ENCODE data around the gene SLC27A5.
"Not testable (repeated sequence)": the region's sequence is repeated elsewhere in the genome, so short reads cannot be mapped to it uniquely, and the experiment has no call there.

The SLC27A5 gene

DNA sequence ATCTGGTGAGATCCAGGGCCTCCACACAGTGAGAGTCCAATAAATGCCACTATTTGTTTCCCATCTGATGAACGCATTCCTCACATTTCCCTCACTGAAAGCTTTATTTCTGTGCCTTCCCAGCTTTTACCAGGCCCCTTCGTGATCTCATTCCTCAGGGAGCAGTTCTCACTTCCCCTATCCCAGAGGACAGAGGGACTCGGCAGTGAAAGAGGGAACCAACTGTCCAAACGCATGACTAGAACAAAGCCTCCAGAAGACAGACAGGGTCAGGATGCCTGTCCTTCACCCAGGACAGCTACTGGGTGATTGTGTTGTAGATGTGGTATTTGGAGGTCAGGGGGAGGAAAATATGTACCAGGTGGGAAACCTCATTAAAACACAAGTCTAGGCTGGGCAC, 9.9 kb upstream of the SLC27A5 start:
- DNase-seq: no peak

DNA sequence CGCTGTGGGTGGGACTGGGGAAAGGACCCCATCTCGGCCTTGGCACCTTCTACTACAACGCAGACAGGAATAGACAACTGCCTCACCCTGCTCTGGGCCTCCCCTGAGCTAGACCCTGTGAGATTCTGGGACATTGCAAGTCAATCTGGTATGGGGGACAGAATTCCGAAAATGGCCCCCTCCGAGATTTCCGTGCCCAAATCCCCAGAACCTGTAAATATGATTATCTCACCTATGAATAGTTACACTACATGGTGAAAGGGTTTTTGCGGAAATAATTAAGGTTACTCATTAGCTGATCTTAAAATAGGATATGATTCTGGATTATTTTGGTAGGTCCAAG, 8.4 kb upstream of the SLC27A5 start:
- DNase-seq: no peak

DNA sequence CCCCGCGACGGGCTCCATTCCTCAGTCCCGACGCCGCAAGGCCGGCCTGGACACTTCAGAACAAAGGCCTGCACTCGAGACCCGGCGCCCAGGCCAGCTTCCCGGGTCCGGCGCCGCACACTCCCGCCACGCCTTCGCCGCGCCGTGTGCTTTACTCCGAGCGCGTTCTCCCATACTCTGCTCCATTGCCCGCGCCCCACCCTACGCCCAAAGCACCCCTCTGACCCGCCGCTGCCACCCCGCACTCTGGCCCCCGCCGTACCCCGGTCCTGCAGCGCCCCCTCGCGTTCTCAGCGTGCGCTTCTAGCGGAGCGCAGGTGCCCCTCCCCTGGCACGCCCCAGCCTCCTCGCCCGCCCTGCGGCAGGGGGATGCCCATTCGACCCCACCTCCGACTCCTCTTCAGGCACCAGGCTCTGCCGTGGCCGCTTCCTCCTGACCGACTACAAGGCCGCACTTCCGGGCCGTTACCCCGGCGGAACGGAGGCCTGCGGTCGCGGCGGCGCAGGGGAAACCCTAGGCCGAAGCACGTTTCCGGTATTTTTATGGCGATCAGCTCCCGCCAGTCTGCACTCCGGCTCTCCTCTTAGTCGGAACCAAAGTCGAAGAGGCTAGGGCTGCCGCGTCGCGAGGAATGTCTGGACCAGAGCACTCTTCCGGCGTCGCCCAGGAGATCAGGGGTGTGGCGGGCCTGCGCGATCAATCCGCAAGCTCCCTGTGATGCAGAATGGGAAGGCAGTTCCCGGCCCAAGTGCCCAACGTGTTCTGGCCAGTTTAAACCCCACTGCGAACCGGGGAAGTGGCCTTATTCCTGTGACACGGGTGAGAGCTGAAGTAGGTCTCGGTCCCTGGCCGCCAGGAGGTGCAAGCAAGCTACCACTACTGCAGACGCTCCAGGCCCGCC, 7.8 kb upstream of the SLC27A5 start, which contains the start of gene ZBTB45:
ZBTB45 (minus strand) TSS at position 456 of the 902 bp plus-strand sequence. CDS start 2,137 bp downstream, outside the sequence.
- DNase-seq: peak; percentile 94

DNA sequence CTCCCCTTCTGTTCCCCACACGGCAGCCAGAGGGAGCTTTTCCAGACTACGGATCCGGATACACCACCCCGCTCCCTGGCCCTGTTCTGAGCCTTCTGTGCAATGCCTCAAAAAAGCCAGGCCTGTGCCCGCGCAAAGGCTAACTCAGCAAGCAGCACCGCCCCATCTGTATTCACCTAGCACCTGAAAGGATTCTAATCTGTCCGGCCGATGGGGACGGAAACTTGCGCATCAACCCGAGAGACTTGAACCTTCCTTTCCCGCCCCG, 7.2 kb upstream of the SLC27A5 start:
- DNase-seq: peak; percentile 57 to 60

DNA sequence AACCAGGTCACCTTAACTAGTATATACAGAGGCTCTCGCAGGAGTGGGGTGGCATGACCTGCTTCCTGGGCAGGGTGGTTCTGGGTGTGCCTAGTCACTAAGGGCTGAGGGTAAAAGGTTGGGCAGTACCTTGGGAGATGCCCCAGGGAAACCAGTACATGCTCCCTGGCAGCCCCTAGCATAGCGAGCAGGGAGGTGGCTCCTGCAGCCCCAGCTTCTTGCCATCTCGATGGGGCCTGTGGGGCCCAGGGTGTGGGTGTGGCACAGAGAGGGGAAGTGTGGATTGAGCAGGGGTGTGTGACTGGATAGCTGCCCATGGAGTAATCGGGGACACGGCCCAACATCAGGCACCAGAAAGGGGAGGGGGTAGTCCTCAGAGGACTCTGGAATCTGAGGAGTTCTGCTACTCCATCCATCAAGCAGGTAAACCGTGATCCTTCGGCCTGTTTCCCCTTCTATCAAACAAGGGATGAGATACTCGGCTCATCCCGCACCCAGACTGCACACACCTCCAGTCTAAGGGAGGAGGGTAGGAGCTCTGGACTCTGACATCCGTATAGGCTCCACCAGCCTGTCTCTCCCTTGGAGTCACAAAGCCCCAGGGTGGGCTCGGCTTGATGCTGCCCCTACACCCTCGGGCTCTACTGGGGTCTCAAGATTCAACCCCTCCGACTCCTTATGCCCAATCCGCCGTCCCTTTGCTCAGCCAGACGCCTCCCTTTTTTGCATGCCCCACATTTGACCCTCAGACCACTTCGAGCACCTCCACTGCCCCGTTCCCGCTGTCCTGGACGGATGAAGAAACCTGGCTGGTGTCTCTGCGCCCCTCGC, 6.7 kb upstream of the SLC27A5 start:
- no peak for DNase-seq

DNA sequence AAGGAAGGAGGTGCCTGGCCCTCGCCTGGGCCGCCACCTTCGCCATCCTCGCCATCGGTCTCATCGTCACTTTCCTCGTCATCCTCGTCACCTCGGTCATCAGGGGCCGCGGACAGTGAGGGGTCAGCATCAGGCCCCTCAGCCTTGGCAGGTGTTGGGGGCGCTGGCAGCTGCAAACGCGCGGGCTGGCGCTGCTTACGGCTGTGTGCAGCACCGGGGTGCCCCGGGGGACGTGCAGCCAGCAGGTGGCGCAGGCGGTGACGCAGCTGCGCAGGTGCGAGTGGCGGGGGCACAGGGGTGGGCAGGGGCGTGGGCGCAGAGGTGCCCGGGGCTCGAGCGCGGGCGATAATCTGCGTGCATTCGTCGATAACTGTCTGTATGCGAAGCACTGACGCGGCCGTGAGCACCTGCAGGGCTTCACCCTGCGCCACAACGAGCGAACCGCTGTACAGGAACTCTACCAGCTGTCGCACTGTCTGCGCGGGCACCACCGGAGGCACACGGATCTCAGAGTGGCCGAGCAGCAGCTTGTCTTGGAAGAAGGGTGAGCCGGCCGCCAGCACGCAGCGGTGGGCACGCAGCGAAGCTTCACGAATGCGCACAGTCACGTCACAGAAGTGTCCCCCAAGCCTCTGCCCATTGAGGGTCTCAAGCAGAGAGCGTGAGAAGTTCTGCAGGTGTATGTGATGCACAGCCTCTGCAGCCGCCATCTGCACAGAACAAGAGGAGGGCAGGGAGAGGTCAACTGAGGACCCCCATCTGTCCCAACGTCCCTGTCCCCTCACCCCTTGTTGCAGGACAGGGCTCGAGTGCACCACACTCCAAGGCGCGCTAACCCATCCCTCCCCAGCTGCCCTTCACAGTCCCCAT, 5.4 kb upstream of the SLC27A5 start:
- no peak for DNase-seq

DNA sequence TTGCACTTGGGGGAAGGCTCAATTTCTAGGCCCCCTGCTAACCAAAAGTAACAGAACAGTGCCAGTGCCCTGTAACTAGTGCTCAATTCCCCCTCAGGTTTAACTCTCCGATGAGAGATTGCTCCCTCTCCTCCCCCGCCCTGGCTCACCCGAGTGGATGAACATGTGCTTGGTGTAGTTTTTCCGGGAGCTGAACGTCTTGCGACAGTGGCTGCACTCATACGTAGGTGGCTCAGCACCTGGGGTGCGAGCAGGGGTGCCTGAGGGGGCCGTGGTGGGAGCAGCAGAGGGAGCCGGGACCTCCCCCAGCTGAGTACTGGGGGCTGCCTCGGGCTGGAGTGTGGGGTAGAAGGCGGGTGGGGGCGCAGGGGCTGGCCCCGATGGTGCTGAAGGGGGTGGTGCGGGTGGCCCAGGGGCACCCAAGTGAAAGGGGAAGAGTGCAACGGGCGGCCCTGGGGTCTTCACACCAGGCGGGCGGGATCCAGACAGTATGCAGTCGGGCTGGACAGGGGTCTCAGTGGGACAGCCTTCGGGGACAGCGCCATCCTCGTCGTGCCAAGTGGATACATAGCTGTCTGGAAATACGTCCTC, 4.5 kb upstream of the SLC27A5 start:
- DNase-seq: no peak

DNA sequence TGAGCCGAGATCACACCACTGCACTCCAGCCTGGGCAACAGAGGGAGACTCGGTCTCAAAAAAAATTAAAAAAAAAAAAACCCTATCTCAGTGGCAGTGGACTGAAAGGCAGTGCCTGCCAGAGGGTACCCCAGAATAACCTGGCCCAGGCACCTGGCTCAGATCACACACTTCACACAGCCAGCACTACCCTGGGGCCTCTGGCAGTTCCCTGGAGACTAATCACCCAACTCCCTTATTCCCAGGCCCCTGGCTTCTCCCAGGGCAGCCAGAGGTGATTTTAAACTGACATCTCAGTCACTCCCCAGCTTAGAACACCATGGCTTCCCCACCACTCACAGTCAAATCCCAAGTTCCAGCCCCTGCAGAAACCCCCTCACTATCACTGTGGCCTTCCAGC, 3.5 kb upstream of the SLC27A5 start:
- no peak for DNase-seq

DNA sequence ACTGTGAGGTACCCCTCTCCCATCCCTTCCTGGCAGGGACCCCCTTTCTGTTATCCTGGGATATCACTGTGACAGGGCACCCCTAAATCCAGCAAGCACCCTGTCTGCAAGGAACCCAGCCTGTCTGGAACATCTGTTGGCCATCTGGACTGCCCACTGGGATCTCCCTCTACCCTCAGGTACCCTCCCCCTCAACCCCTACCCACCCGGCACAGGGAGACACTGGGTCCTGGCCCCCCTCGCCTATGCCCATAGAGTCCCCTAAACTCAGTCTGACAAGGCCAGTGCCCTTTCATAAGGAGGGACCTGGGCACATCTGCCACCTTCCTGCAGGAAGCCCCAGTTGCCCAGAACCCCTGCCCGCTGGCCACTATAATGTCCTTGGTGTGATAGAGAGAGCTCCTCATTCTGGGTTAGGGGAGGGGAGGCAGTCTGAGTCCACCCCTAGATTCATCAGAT, 2.8 kb upstream of the SLC27A5 start:
- no peak for DNase-seq

DNA sequence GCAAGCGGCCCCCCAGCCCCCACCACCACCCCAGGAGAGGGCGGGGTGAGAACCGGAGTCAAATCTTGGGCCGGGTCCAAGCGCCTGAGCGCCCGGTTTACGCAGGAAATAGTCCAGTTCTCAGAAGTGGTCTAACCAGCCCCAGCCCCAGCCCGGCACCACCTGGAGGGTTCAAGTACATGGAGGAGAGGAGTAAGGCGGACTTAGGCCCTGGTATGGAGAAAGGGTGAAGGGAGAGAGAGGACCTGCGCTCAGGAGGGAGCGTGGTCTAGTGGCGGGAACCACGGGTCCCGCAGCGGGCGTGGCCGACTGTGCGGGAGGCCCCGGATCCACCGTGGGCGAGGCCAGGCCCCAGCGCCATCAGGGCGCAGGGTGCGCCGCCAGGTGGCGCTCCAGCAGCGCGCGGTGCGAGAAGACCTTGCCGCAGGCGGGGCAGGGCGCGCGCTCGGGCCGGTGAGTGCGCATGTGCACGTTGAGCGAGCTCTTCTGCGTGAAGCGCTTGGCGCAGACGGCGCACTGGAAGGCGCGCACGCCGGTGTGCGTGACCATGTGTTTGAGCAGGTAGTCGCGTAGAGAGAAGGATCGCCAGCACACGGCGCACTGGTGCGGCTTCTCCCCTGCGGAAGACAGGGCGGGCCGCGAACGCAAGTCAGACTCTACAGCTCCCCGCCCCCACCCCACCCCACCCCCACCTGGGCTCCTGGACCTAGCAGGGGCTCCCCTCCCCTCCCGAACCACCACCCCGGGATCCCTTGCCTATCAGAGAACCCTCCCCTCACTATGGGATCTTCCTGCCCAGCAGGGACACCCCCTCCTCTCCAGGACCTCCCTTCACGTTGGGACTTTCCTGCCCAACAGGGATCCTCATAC, 2.1 kb upstream of the SLC27A5 start:
- peak; percentile 95 to 98 for DNase-seq

DNA sequence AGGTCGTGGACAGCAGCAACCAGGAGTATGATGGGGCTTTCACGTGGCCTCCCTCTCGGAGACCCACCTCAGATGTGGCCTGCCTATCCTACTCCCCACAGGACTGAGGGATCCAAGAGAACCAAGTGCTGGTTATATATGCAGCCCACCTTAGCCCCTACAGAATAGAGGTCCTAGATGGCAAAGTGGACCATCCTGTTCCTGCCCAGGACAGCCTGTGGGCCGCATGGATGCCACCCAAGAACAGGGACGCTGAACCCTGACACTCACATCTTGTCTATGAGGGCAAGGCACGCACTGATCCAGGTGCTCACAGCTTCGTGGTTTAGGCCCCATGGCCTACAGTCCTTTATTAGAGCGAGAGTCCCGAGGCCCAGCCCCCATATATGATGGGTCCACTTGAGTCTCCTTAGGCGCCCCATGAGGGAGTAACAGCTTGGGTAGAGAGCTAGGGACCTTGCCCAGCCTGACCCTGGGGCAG, 1.5 kb upstream of the SLC27A5 start:
- no peak for DNase-seq

DNA sequence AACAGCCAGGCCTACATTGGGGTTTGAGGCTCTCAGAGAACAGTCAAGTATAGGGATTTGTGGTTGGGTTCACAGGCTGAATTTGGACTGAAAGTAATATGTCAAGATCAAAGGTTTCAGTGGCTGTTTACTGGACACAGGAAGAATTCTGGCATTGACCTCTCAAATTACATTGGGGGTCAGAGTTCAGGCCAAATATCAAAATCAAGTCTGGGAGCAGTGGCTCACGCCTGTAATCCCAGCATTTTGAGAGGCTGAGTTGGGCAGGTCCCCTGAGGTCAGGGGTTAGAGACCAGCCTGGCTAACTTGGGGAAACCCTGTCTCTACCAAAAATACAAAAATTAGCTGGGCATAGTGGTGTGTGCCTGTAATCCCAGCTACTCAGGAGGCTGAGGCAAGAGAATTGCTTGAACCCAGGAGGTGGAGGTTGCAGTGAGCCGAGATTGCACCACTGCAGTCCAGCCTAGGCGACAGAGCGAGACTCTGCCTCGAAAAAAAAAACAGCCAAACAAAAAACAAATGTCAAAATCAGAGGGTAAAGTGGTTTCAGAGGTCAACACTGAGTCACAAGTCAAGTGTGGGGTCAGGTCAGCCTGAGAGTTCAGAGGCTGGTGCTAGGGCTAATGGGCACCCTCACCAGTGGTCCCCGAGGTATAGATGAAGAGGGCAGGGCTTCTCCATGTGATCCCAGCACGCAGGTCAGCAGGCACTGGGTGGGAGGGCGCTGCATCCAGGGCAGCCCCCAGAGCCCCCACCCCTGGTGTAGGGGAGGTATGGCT, 1.5 kb downstream of the SLC27A5 start:
- DNase-seq: no peak

DNA sequence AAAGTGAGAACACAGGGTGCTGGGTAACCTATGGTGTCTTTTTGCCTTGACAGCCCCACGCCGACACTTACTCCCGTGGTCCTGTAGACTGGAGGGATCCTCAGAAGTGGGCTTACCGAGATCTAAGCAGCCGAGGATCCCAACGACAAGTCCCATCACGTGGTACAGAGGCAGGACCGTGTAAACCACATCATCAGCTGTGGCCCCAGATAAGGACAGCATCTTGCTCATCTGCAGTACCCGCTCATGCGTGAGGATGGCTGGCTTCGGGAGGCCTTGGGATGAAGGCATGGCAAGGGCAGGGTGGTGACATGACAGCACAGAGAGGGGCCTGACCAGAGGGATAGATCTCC, 2.1 kb downstream of the SLC27A5 start:
- no peak for DNase-seq

DNA sequence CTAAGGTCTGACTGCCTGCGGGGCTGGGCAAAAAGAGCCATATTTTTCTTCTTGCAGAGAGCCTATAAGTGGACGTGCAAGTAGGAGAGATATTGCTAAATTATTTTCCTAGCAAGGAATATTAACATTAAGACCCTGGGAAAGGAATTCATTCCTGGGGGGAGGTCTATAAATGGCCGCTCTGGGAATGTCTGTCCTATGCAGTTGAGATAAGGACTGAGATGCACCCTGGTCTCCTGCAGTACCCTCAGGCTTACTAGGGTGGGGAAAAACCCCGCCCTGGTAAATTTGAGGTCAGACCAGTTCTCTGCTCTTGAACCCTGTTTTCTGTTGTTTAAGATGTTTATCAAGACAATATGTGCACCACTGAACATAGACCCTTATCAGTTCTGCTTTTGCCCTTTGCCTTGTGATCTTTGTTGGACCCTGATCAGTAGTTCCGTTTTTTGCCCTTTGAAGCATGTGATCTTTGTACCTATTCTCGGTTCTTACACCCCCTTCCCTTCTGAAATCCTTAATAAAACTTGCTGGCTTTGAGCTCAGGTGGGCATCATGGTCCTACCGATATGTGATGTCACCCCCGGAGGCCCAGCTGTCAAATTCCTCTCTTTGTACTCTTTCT, 4.1 kb downstream of the SLC27A5 start:
- not testable (repeated sequence) for DNase-seq

DNA sequence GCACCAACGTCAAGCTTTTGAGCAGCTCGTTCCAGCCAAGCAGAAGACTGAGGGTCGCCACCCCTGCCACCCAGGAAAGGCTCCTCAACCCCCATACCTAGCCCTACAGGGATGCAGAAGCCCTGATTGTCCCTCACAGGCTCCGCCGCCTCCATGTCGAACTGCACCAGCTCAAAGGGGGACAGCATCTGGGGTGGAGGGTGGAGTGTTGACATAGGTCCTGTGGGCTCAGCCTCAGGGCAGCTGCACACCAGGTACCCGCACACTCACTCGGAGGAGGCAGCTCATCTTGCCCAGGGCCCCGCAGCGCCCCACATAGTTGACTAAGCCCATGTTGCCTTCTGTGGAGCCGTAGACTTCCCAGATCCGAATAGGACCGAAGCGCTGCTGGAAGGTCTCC, 11.6 kb downstream of the SLC27A5 start:
- DNase-seq: no peak

DNA sequence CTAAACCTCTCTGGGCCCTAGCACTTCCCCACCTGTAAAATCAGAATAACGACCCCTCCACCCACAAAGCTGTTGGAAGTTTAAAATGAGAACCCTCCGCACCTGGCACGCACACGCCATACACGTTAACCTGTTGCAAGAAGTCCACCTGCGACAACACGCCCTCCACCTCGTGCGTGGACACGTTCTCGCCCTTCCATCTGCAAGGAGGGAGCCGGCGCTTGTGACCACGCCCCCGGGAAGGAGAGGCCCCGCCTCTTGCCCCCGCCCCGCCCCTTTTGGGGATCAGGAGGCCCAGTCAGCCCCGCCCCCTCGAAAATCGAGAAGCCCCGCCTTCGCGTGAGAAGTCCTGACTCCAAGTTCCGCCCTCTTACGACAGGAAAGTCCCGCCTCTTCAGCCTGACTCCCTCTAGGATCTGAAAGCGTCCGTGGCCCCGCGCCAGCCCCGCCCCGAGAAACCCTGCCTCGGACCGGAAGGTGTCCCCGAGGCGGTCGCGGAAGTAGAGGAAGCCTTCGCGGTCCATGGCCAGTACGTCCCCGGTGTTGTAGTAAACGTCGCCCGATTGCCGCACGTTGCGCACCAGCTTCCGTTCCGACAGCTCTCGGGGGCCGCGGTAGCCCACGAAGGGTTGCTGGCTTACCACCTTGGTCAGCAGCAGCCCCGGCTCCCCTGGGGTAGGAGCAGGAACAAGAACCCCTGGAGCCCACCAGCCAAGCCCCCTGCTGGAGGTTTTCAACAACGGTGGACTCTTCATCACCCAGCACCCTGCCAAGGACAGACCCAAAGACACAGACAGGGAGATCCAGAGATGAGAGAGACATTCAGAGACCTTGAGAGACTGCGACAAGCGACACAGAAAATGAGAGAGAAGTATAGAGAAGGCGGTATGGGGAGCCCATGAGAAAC, 12.5 kb downstream of the SLC27A5 start:
- peak; percentile 99 to 100 for DNase-seq

DNA sequence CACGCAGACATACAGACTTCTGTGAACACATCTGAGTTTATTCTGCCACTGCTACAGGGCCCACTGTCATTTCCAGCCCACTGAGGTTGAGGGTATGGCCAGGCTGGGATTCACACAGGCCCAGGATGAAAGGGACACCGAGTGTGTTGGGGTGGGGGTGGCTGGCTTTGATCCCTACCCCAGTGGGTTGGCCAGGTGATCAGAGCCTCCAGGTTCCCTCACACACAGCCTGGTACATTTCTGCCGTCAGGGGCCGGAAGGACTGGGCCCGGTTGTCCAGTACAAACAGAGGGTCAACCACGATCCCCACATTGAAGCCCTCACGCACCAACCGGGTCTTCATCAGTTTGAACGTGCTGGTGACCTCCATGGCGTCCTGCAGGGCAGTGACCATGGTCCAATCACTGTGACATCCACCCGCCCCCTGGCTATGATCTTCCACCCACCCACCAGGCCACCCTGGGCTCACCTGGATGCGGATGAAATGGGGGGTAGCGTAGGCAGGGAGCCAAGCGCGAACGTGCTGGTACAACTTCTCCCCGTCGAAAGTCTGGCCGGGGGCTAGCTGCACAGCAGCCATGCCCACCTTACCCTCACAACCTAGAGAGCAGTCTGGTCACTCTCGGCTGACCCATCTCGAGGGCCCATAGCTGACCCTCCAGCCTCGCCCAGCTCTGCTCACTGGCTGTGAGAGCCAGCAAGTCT, 13.3 kb downstream of the SLC27A5 start:
- no peak for DNase-seq

DNA sequence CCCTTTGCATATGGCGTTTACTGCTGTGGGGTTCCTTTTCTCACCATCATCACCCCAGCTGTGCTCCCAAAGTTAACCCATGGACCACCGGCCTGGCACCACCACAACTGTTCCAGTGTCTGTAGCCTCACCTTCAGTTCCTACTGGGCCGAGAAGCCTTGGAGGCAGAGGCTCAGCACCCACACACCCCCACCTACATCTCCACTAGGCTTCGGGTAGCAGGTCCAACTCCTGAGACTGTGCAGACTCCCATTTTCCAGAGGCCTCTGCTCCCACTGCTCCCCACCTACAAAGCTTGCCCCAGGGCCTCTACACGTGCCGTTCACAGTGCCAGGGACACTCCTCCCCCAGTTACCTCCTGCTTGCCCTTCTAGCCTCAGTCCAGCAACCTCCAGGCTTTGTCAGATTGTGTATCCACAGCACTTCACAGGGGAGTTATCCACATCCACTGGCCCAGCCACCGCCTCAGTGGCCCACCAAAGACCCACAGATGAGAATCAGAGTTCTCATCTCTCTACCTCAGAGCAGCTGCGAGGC, 14.1 kb downstream of the SLC27A5 start:
- no peak for DNase-seq

Data from stimulated activated CD4-positive, alpha-beta T cell treated with anti-CD3 and anti-CD28 coated beads, Interleukin-2, amount 100 ng/mL, for 24 hours (primary cell).